Colon (tissue), 2 donors: ENCODE results near the gene THBS3.
"Not testable (repeated sequence)": the region's sequence is repeated elsewhere in the genome, so short reads cannot be mapped to it uniquely, and the experiment has no call there.

Source experiments
- FAIRE-seq: peaks from 2 replicates; lab custom pipeline; 2012; peaks lifted over from hg19 to GRCh38; lab: Jason Lieb, UNC
- donor health status: control.
- donor health status: control.

THBS3 gene

DNA sequence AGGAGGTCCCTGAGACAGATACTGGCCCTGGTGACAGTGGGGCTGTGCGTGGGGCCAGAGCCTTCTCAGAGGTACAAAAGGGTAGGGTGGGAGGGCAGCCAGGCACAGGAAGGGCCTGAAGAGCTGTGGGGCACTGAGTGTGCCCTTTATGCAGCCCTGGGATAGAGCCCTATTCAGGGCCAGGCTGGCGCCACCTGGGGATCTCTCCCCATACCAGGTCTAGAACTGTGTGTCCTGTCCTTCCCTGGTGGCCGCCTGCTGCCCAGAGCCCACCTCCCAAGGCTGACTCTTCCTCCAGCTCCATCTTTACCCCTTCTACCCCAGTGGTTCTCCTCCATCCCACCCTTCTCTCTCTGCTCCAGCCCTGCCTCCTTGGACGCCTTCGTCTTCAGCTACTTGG lies 25.8 kb upstream of the THBS3 start:
- FAIRE-seq, result not testable (repeated sequence)

DNA sequence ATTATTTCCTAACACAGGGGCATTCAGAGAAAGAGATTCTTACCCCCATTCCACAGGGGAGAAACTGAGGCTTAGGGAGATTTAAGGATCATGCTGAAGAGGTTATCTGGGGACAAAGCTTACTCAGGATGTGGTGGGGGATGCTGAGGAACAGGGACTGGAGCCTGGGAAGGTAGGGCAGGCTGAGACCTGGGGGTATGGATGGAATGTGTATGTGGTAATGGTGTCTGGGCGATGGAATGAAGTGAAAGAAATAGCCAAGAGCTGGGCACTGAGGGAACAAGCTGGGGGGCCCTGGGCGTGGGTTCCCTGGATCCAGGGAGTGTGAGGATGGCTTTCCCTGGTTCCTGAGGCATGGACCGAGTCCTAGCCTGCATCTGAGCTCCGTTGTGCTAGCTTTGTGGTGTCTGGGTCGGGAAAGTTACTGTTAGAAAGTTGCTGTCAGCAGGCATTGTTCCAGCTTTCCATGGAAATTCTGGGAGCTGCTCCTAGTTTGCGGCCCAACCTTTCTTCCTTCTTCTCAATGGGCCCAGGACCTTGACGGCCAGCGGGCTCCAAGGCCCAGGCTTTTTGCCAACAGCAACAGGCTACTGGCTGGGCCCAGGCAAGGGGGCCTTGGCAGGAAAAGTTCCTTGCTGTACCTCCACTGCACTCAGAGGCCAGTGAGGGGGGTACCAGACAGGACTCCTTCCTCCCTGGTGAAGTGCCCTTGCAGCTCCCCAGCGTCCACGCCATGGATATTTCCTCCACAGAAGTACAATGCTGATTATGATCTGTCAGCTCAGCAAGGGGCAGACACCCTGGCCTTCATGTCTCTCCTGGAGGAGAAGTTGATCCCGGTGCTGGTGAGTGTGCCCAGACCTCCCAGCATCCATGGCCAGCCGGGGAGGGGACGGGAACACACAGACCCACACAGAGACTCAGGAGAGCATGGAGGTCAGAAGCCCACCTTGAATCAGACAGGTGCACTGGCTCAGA lies 24.6 kb upstream of the THBS3 start:
- FAIRE-seq, result not testable (repeated sequence)

DNA sequence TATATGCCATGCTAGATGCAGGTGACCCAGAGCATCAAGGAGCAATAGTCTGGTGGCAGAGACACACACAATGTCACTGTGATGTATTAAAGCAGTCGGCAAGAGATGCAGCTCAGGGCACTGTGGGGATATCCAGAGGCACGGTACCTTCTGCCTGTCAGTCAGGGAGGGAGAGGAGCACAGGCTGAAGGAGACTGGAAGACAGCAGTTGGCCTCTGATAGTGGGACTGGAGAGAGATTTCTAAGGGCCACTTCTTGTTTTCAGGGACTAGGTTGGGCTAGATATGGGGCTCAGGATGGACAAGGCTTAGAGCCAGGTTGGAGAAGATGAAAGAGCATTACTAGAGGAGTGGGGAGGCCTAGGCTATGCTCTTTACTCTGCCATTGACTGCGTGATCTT lies 23.6 kb upstream of the THBS3 start:
- FAIRE-seq, result not testable (repeated sequence)

DNA sequence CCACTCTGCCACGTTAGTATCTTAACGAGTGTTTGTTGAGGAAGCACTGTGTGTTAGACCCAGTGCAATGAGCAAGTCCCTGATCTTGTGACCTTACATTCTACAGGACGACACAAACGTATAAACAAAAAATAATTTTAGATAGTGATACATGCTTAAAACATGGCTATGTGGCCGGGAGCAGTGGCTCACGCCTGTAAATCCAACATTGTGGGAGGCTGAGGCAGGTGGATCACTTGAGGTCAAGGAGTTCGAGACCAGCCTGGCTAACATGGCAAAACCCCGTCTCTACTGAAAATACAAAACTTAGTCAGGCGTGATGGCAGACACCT lies 20.4 kb upstream of the THBS3 start:
- FAIRE-seq, result no peak

DNA sequence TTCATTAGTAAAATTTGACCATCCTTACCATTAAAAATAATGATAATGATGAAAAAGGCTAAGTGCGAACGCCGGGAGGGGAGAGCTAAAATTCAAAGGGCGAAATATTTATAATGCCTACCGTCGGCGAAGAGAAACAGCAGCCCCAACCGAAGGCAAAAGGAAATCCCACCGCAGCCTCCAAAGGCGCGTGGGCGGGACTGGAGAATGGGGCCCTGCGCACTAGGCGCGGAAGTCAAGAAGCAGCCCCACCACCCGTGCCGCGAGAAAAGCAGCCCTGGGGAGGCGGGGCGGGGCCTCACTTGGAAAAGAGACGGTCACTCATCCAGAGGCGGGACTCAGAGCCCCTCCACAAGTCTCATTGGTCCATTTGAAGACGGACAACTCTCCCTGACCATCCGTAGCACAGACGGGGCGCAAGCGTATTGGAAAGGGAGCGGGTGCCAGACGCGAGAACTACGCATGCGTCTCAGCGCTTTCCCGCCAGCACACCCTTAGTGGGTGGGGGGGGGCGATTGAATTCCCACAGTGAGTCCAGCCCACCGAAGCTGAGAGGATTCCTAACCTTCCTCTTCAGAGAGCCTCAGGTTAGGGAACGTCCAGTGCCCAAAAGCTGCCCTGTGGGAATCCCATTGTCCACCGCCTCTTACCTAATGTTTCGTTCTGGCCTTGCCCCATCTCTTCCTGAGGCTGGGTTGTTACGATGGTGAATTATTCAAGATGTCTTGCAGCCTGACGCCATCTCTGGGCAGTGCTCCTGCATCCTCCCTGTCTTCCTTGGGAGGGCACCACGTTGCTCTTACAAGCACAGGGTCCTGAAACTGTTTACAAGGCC lies 19.8 kb upstream of the THBS3 start:
- FAIRE-seq, result no peak

DNA sequence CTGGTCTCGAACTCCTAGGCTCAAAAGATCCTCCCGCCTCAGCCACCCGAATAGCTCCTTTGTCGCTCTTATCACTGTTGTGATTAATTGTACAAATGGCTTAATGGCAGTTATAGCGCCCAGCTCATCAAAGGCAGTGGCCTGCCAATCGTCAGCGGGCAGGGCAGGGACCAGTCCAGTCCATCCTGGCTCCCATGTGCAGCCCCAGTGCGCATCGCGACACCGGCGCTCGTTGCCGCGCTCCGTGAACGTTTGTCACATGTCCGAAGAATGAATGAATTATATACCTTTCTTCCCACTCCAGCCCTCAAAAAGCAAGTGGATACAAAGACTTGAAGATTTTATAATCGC lies 19.2 kb upstream of the THBS3 start:
- no peak for FAIRE-seq

DNA sequence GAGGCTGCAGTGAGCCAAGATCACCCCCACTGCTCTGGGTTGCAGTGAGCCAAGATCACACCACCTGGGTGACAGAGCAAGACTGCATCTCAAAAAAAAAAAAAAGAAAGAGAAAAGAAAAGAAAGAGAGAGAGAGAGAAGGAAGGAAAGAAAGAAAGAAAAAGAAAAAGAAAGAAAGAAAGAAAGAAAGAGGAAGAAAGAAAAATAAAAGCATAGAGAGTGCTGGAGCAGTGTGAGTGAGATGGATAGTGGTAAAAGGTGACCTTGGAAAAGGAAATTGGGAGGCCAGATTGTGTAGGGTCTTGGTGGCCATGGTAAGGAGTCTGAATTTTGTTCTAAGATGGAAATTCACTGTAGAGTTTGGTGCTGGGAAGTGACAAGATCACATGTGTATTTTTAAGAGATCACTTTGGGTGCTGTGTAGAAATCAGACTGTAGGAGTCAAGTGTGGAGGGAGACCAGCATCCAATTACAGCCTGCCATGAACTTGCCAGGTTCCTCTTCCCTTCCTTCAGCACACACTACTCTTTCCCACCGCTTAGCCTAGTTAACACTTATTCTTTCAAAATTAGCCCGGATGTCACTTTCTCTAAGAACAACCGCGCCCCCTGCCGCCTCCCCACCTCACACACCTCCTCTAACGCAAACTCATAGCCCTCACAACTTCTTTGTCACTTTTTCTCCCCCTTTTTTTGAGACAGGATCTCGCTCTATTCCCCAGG lies 18.7 kb upstream of the THBS3 start:
- no peak for FAIRE-seq

DNA sequence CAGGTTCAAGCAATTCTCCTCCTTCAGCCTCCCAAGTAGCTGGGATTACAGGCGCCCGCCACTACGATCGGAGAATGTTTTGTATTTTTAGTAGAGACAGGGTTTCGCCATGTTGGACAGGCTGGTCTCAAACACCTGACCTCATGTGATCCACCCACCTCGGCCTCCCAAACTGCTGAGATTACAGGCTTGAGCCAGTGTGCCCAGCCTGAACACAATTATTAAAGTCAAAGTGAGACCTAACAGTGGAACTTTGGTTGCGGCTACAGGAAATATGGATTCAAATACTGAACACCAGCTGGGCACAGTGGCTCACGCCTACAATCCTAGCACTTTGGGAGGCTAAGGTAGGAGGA lies 17.7 kb upstream of the THBS3 start:
- not testable (repeated sequence) for FAIRE-seq

DNA sequence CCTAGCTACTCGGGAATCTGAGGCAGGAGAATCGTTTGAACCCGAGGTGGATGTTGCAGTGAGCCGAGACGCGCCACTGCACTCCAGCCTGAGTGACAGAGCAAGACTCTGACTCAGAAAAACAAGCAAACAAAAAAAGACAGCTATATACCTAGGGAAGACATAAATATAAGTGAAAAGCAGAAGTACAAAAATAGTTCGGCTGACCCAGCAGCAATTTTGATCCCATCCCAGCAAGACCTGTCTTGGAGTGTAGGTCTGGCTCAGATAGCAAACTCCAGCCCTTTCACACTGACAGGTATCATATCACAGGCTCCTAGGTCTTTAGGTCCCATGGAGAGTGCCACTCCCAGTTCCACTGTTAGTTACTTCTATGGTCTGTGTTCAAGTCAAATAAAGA lies 15.3 kb upstream of the THBS3 start:
- no peak for FAIRE-seq

DNA sequence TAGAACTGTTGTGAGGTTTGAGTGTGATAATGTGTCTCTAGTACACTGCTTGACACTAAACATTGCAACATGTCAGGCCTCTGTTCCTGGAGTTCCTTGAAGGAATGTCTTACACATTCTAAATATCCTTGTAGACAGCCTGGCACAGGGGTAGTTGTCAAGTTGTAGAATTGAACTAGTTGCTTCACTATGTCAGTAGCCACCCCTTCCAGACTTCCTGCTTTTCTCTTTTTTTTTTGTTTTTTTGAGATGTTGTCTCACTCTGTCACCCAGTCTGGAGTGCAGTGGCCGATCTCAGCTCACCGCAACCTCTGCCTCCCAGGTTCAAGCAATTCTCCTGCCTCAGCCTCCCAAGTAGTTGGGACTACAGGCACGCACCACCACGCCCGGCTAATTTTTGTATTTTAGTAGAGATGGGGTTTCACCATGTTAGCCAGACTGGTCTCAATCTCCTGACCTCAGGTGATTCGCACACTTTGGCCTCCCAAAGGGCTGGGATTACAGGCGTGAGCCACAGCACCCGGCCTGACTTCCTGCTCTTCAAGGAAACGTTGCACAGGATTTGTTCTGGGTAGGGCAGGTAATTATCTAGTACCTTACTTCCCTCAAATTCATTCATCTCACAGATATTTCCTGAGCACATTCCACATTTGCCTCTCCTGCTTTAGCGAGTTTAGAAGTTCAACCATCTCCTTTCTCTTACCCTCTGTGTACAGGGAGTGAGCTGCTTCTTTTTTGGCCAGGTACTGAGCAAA lies 12.7 kb upstream of the THBS3 start:
- not testable (repeated sequence) for FAIRE-seq

DNA sequence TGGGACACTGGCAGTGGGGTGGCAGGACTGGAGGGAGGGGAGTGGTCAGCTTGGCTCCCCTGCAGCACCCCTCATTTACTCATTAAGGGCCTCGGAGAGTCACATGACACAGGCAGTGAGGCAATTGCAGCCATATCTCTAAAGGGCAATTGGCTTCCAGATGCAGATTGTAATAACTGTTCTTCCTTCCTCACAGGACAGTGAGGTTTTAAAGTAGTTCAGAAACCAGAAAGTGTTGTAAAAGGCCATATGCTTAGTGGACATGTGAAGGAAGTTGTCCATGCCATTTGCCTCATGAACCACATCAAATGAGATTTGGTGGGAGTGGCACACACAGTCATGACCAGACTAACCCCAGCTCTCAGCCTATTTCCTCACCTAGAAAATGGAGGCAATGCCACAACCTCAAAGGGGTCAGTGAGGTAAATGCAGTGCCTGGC lies 11.9 kb upstream of the THBS3 start:
- FAIRE-seq, result no peak

DNA sequence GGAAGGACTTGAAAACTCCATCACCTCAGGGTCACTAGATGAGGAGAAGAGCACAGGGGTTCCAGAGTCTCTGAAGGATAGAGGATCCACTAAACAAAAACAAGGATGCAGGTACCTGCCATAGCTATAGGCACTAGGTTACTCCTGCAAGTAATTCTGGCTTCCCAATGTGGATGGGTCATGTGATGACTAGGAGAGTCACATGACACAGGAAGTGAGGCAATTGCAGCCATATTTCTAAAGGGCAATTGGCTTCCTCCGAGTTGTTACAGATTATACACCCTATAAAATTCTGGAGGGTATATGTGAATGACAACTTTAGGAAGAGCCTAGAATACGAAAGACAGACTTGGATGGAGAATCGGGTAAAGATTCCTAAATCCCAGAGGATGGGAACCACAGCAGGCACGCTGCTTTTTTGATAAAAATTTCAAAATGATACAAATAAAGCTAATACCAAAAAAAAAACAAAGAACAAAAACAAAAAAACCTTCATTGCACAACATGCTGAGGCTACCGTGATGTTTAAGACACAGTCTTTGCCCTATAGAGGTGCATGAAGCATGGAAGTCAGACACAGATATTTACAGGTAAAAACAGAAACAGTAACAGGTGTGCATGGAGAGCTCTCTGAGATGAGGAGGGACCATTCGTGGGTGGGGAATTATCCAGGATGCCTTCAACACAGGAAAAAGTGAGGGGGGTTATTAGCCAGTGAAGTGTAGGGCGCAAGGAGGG lies 11.3 kb upstream of the THBS3 start:
- no peak for FAIRE-seq

DNA sequence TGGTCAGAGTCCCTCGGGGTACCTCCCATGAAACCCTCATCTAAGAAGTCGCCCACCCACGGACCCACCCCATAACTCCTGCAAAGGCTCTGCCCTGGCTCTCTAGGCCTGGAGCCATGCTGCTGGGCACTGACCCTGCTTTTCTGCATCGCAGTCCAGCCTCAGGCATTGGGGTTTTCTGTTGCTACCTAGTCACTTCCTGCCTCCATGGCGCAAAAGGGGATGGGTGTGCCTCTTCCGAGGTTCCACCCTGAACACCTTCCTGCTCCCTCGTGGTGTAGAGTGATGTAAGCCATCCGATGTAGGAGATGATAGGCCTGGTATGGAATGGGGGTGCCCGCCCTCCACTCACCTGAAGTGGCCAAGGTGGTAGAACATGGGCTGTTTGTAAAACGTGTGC lies 7.0 kb upstream of the THBS3 start:
- FAIRE-seq, result not testable (repeated sequence)

DNA sequence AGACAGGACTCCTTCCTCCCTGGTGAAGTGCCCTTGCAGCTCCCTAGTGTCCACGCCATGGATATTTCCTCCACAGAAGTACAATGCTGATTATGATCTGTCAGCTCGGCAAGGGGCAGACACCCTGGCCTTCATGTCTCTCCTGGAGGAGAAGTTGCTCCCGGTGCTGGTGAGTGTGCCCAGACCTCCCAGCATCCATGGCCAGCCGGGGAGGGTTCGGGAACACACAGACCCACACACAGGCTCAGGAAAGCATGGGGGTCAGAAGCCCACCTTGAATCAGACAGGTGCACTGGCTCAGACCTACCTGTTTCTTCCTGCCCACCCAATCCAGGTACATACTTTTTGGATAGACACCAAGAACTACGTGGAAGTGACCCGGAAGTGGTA lies 4.3 kb upstream of the THBS3 start:
- FAIRE-seq, result not testable (repeated sequence)

DNA sequence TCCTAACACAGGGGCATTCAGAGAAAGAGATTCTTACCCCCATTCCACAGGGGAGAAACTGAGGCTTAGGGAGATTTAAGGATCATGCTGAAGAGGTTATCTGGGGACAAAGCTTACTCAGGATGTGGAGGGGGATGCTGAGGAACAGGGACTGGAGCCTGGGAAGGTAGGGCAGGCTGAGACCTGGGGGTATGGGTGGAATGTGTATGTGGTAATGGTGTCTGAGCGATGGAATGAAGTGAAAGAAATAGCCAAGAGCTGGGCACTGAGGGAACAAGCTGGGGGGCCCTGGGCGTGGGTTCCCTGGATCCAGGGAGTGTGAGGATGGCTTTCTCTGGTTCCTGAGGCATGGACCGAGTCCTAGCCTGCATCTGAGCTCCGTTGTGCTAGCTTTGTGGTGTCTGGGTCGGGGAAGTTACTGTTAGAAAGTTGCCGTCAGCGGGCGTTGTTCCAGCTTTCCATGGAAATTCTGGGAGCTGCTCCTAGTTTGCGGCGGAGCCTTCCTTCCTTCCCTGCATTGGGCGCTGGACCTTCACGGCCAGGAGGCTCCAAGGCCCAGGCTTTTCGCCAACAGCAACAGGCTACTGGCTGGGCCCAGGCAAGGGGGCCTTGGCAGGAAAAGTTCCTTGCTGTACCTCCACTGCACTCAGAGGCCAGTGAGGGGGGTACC lies 3.8 kb upstream of the THBS3 start:
- FAIRE-seq, result not testable (repeated sequence)

DNA sequence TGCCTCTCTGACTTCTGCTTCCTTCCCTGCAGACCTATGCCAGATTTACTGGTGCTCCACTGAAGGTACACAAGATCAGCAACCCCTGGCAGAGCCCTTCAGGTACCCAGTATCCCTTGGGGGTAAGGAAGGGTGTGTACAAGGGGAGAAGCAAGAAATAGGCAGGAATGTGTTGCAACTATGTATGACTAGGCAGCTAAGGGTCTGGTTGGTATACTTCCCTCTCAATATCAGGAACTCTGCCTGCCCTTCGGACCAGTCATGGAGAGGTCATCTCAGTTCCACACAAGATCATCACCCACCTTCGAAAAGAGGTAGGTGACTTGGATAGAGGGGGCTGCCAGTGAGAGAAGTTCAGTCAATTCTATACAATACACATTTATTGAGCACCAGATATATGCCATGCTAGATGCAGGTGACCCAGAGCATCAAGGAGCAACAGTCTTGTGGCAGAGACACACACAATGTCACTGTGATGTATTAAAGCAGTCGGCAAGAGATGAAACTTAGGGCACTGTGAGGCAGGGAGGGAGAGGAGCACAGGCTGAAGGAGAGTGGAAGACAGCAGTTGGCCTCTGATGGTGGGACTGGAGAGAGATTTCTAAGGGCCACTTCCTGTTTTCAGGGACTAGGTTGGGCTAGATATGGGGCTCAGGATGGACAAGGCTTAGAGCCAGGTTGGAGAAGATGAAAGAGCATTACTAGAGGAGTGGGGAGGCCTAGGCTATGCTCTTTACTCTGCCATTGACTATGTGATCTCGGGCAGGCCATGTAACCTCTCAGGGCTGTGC lies 2.8 kb upstream of the THBS3 start:
- FAIRE-seq, result no peak

DNA sequence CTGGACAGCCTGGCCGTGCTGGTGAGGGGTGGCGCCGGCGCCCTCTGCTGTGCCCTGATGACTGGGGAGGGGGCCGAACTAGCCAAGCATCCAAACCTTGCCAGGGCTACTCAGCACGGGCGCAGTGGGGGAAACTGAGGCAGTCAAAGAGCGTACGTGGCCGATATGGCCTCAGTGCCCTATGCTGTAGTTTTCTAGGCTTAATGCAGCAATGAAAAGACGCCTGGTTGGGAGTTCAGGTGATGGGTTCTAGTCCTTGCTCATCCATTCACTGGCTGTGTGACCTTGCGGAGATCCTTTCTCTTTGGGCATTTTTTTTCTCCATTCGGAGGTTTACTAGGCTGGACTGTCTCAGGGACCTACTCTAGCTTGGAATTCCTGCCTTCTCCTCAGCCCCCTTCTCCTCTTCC lies 1.6 kb upstream of the THBS3 start:
- no peak for FAIRE-seq

DNA sequence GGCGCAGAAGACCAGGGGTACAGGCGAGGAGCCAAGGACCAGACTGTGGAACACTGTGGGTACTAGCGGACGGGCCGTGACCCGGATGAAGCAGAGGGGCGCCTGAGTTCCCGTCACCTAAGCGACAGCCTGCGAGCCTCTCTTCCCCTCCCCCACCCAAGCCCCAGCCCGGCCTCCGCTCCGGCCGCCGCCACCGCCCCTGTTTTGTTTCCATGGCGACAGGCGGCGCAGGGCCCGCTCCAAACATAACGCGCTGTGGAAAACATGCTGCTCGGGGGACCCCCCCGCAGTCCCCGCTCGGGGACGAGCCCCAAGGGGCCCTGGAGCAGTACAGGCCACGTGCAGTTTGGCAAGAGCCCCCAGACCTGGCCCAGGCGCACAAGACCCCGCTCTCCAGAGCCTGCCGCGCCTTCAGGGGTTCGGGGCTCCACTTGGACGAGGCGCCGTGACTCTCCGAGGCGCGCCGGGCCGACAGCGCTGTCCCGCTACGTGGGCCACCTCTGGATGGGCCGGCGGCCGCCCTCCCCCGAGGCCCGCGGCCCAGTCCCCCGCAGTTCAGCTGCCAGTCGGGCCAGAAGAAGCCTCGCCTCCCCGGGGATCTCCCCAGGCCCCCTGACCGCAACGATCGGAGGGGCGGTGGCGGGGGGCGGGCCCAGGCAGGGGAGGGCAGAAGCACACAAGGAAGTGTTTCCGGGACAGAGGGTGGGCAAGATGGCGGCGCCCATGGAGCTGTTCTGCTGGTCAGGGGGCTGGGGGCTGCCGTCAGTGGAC lies 1.0 kb upstream of the THBS3 start, which contains the start of gene MTX1:
TSS of gene MTX1 (plus strand) at position 155 of the 771 bp plus-strand sequence. CDS start at position 265, 110 bp downstream.
- FAIRE-seq, result no peak
